Femur (tissue), 1 donor: ENCODE measurements around the gene F13A1.

ENCODE experiments used
- DNase-seq: peaks from one replicate; pipeline ENCODE4 v3.0.0-alpha.2; 2017

The F13A1 gene

DNA sequence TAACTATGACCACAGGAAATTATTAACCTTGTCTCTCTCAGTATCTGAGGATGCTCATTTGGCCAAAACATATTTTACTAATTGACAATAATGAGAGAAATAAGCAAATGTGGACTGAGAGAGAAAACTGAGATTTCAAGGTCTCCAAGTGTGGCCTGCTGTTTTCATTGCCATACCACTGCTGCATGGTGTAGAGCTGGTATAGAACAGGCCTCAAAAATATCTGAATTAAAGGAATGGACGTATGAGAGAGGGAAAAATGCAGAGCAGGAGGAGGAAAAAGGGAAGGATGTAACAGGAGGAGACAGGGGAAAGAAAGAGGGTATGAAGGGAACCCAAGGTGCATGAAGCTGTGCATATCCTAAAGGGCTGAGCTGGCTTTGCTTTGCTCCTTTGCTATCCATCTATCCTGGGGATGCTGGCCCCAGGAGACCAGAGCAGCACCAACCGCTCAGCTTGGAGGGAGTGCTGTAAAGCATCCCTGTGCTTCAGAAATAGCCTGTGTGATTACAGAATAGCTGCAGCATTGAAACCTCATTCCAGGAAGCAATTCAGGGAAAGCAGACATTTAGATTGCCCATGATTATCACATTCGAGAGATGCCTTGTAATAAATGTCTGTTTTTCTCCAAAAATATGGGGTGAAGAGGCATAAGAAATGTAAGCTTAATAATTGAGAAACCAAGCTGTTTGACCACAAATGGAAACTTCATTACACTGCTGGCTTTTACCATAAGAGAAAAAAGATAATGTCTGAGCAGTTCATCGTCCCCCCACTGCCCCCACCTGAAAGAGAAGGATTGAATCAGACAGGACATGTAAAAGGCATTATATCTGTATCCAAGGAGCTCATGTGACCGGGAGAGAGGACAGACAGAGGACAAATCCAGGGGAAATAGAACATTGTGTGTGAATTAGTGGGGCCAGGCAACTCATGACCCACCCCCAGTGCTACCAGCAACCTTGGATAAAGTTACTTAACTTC is 80.6 kb downstream of the F13A1 start:
- DNase-seq: no peak

- DNase-seq: no peak
These were observed 83.6 kb downstream of the F13A1 start for GRCh38 chr6:6236730-6237469.

- no peak for DNase-seq
These were observed 84.7 kb downstream of the F13A1 start for GRCh38 chr6:6235786-6236185.

DNA sequence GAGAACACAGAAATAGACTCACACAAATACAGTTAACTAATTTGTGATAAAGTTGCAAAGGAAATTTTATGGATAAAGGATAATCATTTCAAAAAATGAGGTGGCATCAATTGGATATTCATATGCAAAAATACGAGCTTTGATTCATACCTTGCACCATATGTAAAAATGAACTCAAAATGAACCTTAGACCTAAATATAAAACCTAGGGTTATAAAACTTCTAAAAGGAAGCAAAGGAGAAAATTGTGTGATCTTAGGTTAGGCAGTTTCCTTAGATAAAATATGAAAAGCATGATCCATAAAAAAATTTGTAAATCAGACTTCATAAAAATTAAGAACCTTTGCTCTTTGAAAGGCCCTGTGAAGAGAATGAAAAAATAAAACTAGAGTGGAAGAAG is 85.5 kb downstream of the F13A1 start:
- DNase-seq: no peak

DNA sequence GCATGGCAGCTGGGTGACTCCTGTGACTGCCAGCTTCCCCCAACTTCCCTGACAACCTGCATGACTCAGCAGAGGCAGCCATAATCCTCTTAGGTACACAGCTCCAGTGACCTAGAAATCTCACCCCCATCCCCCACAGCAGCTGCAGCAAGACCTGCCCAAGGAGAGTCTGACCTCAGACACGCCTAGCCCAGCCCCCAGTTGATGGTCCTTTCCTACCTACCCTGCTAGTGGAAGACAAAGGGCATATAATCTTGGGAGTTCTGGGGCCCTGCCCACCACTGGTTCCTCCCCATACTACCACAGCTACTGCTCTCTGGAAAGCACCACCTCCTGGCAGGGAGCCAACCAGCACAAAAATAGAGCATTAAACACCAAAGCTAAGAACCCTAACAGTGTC is 90.2 kb downstream of the F13A1 start:
- DNase-seq: no peak

- no peak for DNase-seq
These were observed 92.6 kb downstream of the F13A1 start for GRCh38 chr6:6227896-6228295.

- no peak for DNase-seq
These were observed 94.5 kb downstream of the F13A1 start for GRCh38 chr6:6225885-6226529.

DNA sequence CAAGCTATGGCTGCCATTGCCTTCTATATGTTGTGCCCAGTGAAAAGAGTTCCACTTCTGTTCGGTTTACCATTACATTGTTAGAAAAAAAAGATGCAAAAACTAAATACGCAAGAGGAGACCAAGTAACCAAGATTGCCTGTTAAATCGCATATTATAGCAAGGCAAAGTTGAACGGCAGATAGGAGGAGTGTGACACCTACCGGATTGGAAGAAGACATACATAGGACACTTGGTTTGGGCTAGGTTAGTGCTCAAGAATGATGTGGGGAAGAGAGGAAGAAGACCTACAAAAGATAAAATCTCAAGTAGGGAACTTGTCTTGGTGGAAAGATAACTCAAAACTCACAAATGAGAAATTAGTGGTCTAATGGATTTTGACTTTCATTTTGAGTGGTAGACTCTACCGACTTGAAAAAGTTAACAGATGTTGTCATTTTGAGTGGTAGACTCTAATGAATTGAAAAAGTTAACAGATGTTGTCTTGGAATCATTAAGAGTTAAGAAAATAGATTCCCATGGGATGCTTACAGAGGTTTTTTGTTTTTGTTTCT is 95.5 kb downstream of the F13A1 start:
- DNase-seq: no peak

DNA sequence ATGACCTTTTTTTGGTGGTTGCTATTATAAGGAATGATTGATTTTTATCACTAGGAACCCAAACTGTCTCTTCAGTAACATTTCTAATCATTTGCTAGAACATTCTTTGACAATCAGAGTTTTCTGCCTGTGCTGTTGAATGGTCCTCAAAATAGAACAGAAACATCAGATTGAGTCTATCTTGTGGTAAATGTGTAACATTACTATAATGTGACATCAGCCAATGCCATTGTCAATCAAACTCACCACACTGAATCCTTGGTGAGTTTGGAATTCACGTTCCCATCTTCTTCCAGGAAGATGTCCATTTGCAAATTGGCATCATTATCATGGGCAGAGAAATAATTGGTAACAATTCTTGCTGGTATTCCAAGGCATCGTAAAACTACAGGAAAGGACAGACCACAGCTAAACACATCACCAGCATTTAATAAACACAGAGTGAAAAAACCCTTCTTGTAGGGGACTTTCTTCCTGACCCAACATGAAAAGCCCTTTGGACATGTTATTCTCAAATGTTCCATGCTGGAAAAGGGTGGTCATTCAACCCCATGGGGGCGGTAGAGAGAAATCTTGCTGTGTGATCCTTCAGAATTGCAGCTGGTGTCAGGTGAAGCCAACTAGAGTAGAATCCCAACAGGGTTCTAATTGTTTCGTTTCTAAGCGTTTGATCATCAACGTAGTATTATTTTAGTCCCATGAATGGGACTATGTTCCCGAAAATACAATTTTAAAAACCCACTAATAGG is 98.5 kb downstream of the F13A1 start:
- DNase-seq: no peak

- DNase-seq: no peak
These were observed 99.7 kb downstream of the F13A1 start for GRCh38 chr6:6220718-6221117.

DNA sequence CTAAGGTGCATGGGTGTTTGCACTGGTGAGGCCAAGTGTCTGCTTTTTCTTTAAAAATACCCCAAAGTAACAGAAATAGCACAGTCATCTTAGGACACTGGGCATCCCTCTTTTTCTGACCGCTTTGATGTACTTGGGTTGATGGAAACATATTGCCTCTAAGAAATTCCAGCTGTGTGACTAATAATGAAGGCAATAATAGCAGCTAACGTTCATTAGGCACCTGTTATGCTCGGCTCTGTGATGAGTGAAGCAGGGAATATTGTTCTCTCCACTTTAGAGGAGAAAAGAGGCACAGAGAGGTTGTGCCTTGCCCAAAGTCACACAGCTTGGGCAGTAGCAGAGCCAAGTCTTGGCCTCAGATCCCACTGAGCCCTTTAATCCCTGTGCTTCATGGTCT is 100.7 kb downstream of the F13A1 start:
- no peak for DNase-seq

GRCh38 chr6:6218759-6219085 is 101.7 kb downstream of the F13A1 start:
- no peak for DNase-seq

DNA sequence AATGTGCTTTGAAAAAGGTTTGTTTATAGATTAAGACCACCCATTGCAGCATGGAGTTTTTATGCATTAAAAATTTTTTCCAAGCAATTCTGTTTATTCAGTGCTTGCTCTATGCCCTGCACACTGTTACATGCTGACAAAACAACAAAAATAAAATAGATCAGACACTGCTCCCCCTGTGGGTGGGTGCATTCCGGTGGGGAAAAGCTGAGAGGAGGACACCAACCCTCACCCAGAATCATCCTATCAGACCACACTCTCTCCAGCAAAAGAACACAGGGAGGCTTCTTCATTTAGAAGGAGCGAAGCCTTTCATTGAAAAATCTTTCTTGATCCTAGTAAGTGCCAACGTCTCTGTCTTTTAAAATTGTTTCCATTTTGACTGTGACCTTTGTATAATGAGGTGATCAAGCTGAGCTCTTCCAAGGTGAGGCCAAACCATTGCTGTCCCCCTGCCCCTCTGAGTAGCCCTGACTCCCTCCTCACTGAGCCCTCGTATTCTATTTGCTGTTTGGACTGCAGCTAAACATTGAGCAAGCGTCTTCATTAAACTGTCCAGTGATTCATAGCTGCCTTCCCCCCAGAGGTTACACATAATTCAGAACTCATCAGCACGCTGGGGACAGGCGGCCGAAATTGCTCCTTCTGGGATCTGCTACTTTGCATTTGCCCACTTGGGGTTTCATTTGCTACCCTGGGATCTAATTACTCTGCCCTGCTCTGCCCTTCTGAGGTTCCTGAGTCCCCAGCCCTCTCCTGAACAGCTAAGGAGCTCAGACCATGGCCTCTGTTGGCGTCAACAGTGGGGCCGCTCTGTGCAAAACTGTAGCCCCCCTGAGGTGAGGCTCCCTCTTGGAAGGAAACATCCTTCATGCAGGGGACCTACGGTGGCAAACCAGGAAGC is 102.4 kb downstream of the F13A1 start:
- DNase-seq: no peak

- no peak for DNase-seq
These were observed 109.5 kb downstream of the F13A1 start for GRCh38 chr6:6210994-6211393.

GRCh38 chr6:6202886-6203285 is 117.6 kb downstream of the F13A1 start:
- no peak for DNase-seq

- no peak for DNase-seq
These were observed 119.3 kb downstream of the F13A1 start for GRCh38 chr6:6201200-6201599.

DNA sequence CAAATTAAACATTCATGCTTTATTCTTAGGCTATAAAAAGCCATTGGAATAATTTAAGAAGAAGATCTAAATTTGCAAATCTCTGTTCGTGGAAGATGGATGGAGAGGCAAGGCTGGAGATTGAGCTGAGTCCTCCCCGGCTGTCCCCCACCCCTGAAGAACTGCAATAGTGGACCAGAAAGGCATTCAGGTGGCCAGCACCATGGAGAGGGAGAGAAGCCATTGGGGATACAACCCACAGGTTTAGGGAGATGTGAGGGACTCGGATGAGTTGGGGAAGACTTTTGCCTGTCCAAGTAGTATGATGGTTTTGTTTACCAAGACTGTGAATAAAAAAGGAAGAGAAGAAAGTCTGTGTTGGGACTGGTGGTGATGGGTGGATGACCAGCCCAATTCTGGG is 120.8 kb downstream of the F13A1 start:
- DNase-seq: no peak

- no peak for DNase-seq
These were observed 123.7 kb downstream of the F13A1 start for GRCh38 chr6:6196762-6197161.

DNA sequence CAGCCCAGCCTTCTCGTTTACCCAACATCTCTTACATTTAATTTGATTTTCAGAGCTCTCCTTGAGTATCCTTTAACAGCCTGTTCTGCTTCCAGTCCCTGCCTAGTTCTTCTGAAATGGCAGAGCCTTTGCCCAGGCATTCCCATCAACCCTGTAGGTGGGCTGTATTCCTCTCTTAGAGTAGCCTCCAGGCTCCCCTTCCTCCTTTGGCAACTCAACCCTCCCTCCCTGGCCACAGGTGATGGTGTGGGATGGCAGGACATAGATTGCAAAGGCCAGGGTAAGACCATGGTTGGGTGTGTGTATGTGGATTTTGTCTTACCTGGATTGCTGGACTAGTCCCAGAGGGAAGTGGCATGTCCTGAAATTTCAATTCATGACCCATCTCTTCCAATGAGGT is 125.4 kb downstream of the F13A1 start:
- DNase-seq: no peak

DNA sequence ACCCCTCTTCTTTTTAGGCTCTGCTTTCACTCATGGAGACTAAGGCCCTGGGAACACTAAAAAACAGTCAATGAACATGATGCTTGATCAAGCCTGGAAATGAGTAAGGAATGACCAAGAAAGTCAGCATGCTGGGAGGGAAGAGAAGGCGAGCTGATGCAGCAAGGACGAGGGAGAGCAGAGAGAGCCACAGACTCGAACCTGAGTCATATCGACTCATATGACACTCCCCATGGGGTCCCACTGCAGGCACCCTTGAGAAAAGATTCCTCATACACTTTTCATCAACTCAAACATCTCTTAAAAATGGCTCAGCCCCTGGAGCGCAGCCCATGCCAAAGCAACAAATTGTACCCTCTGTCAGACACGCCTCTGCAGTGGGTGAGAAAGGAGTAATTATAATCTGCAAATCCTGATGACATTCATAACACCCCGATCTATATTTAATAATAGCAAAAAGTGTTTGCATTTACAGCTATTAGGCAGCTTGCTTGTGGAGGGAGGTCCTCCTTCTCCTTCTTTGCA is 127.2 kb downstream of the F13A1 start:
- no peak for DNase-seq

- DNase-seq: no peak
These were observed 128.6 kb downstream of the F13A1 start for GRCh38 chr6:6191909-6192308.
